OCI-LY7 (cell line): ENCODE results near the gene IGSF10.

Source experiments
- EZH2phosphoT487 ChIP-seq: fragments of 200-600 bp; sonication (generic); IDR thresholded peaks from 2 replicates; pipeline ENCODE4 v1.6.1; 2018; ENCODE audit warnings: low read depth, borderline replicate concordance, mild to moderate bottlenecking, mixed run types, antibody characterized with exemption, low read length, moderate library complexity, mixed read lengths
- TF ChIP-seq, protein P1 (sequence below): fragments of 200-600 bp; sonication (generic); conservative IDR thresholded peaks from 2 replicates; pipeline ENCODE4 v1.5.1; 2014; ENCODE audit warnings: mild to moderate bottlenecking, antibody characterized with exemption, low read length, moderate library complexity, mixed read lengths

DNA sequence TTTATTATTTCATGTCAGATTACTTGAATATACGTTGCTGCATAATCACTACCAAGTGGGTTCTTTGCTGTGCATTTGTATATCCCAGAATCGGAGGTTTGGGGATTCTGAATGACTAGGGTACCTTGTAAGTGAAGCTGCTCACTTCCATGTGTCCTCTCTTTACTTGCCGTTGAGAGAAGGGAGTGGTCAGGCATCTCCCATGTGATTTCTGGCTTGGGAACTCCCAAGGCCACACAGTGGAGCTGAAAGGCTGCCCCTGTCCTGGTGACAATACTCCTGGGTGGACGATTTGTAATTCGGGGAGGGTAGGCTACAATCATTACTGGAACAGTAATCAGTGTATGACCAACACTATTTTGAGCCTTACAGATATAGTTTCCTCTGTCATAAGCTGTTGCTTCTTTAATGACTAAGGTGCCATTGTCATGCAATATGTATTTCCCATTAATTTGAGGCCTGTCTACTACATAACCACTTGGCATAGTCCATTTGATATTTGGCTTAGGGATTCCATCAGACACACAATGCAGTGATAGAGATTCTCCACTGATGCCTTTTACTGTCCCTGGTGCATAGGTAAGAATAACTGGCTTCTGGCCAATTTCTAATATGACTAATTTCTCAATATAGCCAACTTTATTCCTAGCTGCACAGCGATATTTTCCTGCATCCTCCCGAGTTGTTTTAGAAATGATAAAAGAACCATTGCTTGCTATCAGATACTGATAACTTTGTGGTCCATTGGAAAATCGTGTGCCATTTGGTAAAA is 24.0 kb downstream of the IGSF10 start:
- TF ChIP-seq, protein P1, sequence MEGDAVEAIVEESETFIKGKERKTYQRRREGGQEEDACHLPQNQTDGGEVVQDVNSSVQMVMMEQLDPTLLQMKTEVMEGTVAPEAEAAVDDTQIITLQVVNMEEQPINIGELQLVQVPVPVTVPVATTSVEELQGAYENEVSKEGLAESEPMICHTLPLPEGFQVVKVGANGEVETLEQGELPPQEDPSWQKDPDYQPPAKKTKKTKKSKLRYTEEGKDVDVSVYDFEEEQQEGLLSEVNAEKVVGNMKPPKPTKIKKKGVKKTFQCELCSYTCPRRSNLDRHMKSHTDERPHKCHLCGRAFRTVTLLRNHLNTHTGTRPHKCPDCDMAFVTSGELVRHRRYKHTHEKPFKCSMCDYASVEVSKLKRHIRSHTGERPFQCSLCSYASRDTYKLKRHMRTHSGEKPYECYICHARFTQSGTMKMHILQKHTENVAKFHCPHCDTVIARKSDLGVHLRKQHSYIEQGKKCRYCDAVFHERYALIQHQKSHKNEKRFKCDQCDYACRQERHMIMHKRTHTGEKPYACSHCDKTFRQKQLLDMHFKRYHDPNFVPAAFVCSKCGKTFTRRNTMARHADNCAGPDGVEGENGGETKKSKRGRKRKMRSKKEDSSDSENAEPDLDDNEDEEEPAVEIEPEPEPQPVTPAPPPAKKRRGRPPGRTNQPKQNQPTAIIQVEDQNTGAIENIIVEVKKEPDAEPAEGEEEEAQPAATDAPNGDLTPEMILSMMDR: no peak
- TF ChIP-seq EZH2phosphoT487: no peak
